H1 (cell line): ENCODE data around the gene FAU. TPM values are rescaled to one million over a fixed set of nuclear protein-coding genes. Genes with fewer than 3 reads are reported as not detected.
A peak's percentile ranks its signal among the peaks of the same experiment; 100 is the strongest.

Experiments
- CTCF ChIA-PET: fragments of 300-600 bp; sonication (Branson Sonifier 250); formaldehyde crosslinking; loops from one replicate; lab custom pipeline; 2021; ENCODE audit not compliant: partially characterized antibody; lab: Charles Lee
- POLR2A ChIA-PET: fragments of 300-600 bp; sonication (Branson Sonifier 250); formaldehyde crosslinking; loops from one replicate; lab custom pipeline; 2021; ENCODE audit warnings: inconsistent platforms; ENCODE audit not compliant: partially characterized antibody; lab: Charles Lee
- DNase-seq, 2 experiments: peaks; one replicate each; pipeline versions ENCODE4 v3.0.0 to v3.0.0-alpha.2; 2010 to 2022; ENCODE audit warnings: low spot score in 2 of 2, low read depth in 1 of 2, mixed read lengths in 1 of 2
- FAIRE-seq: peaks from 2 replicates; lab custom pipeline; 2011; peaks lifted over from hg19 to GRCh38; lab: Jason Lieb, UNC
- H2AFZ ChIP-seq: 2 replicates; pipeline ENCODE4 v1.8.1; 2012; ENCODE audit warnings: low read length, inconsistent platforms
- H2AK5ac ChIP-seq: 2 replicates; pipeline ENCODE4 v1.6.1; 2013; ENCODE audit warnings: low read depth, low read length
- H2BK120ac ChIP-seq: replicated peaks from 2 replicates; pipeline ENCODE3; 2013; ENCODE audit warnings: low read depth, low read length, inconsistent platforms
- H2BK12ac ChIP-seq: 2 replicates; pipeline ENCODE4 v1.6.1; 2013; ENCODE audit warnings: low read depth, low read length
- H2BK15ac ChIP-seq: 2 replicates; pipeline ENCODE4 v1.6.1; 2013; ENCODE audit warnings: low read length
- H2BK20ac ChIP-seq: 2 replicates; pipeline ENCODE4 v1.6.1; 2013; ENCODE audit warnings: low read length
- H2BK5ac ChIP-seq: 2 replicates; pipeline ENCODE4 v1.6.1; 2013; ENCODE audit warnings: low read depth, low read length
- H3K14ac ChIP-seq: 2 replicates; pipeline ENCODE4 v1.6.1; 2013; ENCODE audit warnings: inconsistent platforms; ENCODE audit not compliant: insufficient read length
- H3K18ac ChIP-seq: 2 replicates; pipeline ENCODE4 v1.6.1; 2013; ENCODE audit warnings: low read length; ENCODE audit errors: extremely low read depth
- H3K23ac ChIP-seq: 2 replicates; pipeline ENCODE4 v1.6.1; 2013; ENCODE audit warnings: inconsistent platforms; ENCODE audit not compliant: insufficient read length
- H3K23me2 ChIP-seq: 2 replicates; pipeline ENCODE4 v1.6.1; 2013; ENCODE audit warnings: low read depth, low read length
- H3K27ac ChIP-seq: 2 replicates; pipeline ENCODE4 v1.6.1; 2011; ENCODE audit warnings: low read depth, low read length, inconsistent platforms
- H3K27me3 ChIP-seq, 4 experiments: replicated peaks in 1 of 4; 1 replicate in 1 of 4; 2 replicates in 3 of 4; pipeline versions ENCODE4 v1.6.1 to v1.8.1; 2011 to 2013; ENCODE audit warnings: low read length in 3 of 4, mild to moderate bottlenecking in 3 of 4, inconsistent platforms in 2 of 4, mixed read lengths in 2 of 4, moderate library complexity in 1 of 4; ENCODE audit not compliant: control insufficient read depth in 3 of 4, insufficient read depth in 3 of 4; ENCODE audit errors: extremely low read depth in 1 of 4
- H3K36me3 ChIP-seq, 4 experiments: 2 replicates each; pipeline versions ENCODE4 v1.6.1 to v1.8.1; 2011 to 2013; ENCODE audit warnings: mild to moderate bottlenecking in 4 of 4, low read length in 3 of 4, moderate library complexity in 2 of 4, control low read depth in 1 of 4, inconsistent platforms in 1 of 4; ENCODE audit not compliant: insufficient read depth in 4 of 4, control insufficient read depth in 2 of 4
- H3K4ac ChIP-seq: replicated peaks from 2 replicates; pipeline ENCODE3; 2013; ENCODE audit warnings: low read length, low read depth, mixed read lengths, inconsistent platforms; ENCODE audit not compliant: insufficient read length
- H3K4me1 ChIP-seq, 4 experiments: replicated peaks in 1 of 4; 1 replicate in 1 of 4; 2 replicates in 3 of 4; pipeline versions ENCODE4 v1.6.1 to v1.8.1; 2011 to 2013; ENCODE audit warnings: low read length in 3 of 4, inconsistent platforms in 2 of 4, mixed read lengths in 1 of 4; ENCODE audit not compliant: insufficient read depth in 4 of 4, control insufficient read depth in 3 of 4
- H3K4me2 ChIP-seq, 2 experiments: 2 replicates each; pipeline versions ENCODE4 v1.6.1 to v1.8.1; 2011 to 2013; ENCODE audit warnings: low read depth in 2 of 2, low read length in 2 of 2, control low read depth in 1 of 2, inconsistent platforms in 1 of 2, mild to moderate bottlenecking in 1 of 2; ENCODE audit not compliant: insufficient read depth in 1 of 2
- H3K4me3 ChIP-seq, 4 experiments: fragments of 200-600, 300-600 bp in 1 of 4; sonication (generic), shearing (Covaris generic), sonication (Bioruptor Twin) in 1 of 4; 2 replicates each; pipeline versions ENCODE4 v1.5.1 to v1.8.1; 2011 to 2016; ENCODE audit warnings: low read length in 4 of 4, low read depth in 3 of 4, control low read depth in 2 of 4, inconsistent platforms in 2 of 4, mild to moderate bottlenecking in 2 of 4, mixed read lengths in 1 of 4, moderate library complexity in 1 of 4; ENCODE audit not compliant: insufficient read depth in 2 of 4; ENCODE audit errors: extremely low read depth in 1 of 4
- H3K56ac ChIP-seq: replicated peaks from 2 replicates; pipeline ENCODE3; 2013; ENCODE audit warnings: low read depth, mild to moderate bottlenecking, mixed read lengths, low read length, inconsistent platforms; ENCODE audit not compliant: insufficient read length
- H3K79me1 ChIP-seq: 2 replicates; pipeline ENCODE4 v1.6.1; 2013; ENCODE audit warnings: low read depth, low read length, control low read depth
- H3K79me2 ChIP-seq, 2 experiments: 2 replicates each; pipeline versions ENCODE4 v1.6.1 to v1.8.1; 2012 to 2013; ENCODE audit warnings: low read length in 2 of 2, mild to moderate bottlenecking in 2 of 2, inconsistent platforms in 1 of 2; ENCODE audit not compliant: insufficient read depth in 2 of 2, control insufficient read depth in 1 of 2
- H3K9ac ChIP-seq, 4 experiments: replicated peaks in 1 of 4; 1 replicate in 1 of 4; 2 replicates in 3 of 4; pipeline versions ENCODE4 v1.6.1 to v1.8.1; 2011 to 2013; ENCODE audit warnings: low read depth in 3 of 4, low read length in 3 of 4, control low read depth in 2 of 4, mild to moderate bottlenecking in 2 of 4, moderate library complexity in 2 of 4, inconsistent platforms in 1 of 4; ENCODE audit errors: extremely low read depth in 1 of 4
- H3K9me3 ChIP-seq, 2 experiments: 2 replicates each; pipeline versions ENCODE4 v1.6.1 to v1.8.1; 2012 to 2013; ENCODE audit warnings: mild to moderate bottlenecking in 2 of 2, moderate library complexity in 2 of 2, control low read depth in 1 of 2, inconsistent platforms in 1 of 2, low read depth in 1 of 2, low read length in 1 of 2, mixed read lengths in 1 of 2; ENCODE audit not compliant: insufficient read depth in 2 of 2
- H4K20me1 ChIP-seq, 2 experiments: replicated peaks in 1 of 2; 2 replicates each; pipeline versions ENCODE3 to v1.8.1; 2011 to 2013; ENCODE audit warnings: inconsistent platforms in 2 of 2, low read length in 2 of 2, mild to moderate bottlenecking in 1 of 2; ENCODE audit not compliant: insufficient read depth in 2 of 2, control insufficient read depth in 1 of 2
- H4K5ac ChIP-seq: 2 replicates; pipeline ENCODE4 v1.6.1; 2013; ENCODE audit warnings: low read length, low read depth, mixed read lengths, inconsistent platforms; ENCODE audit not compliant: insufficient read length
- H4K8ac ChIP-seq: 2 replicates; pipeline ENCODE4 v1.8.0; 2013; ENCODE audit warnings: mild to moderate bottlenecking, moderate library complexity, low read length, inconsistent platforms; ENCODE audit not compliant: insufficient read depth; ENCODE audit errors: extremely low read depth
- H4K91ac ChIP-seq: replicated peaks from 2 replicates; pipeline ENCODE3; 2013; ENCODE audit warnings: low read length, mixed read lengths, inconsistent platforms; ENCODE audit not compliant: insufficient read length
- BCL11A ChIP-seq, 2 experiments: IDR thresholded peaks; one replicate each; pipeline ENCODE4 v1.6.1; 2011; ENCODE audit warnings: low read depth in 2 of 2, low read length in 2 of 2, mild to moderate bottlenecking in 2 of 2
- KDM1A ChIP-seq: fragments of 200-600, 300-600 bp; sonication (generic); IDR thresholded peaks from 2 replicates; pipeline ENCODE4 v1.7.1; 2016; ENCODE audit warnings: mild to moderate bottlenecking, low read length, borderline replicate concordance
- SP1 ChIP-seq: IDR thresholded peaks from 2 replicates; pipeline ENCODE4 v1.6.1; 2011; ENCODE audit warnings: low read depth, low read length
- WGBS, 2 experiments: shearing (Covaris generic) in 1 of 2; methylation state at CpG; one replicate each; pipeline versions ENCODE4 v1.1.6 to v1.1.7; 2013 to 2015; ENCODE audit warnings: low lambda C conversion rate in 2 of 2, mixed read lengths in 2 of 2, inconsistent platforms in 1 of 2, low coverage in 1 of 2, missing lambda C conversion rate in 1 of 2; ENCODE audit not compliant: insufficient replicate concordance in 2 of 2, insufficient coverage in 1 of 2, insufficient read length in 1 of 2; ENCODE audit errors: extremely low coverage in 1 of 2, missing lambda C conversion rate in 1 of 2; 5-methylcytosine and 5-hydroxymethylcytosine counted together
- polyA plus RNA-seq, 7 experiments: library from polyadenylated mRNA; depleted of rRNA in 3 of 7; stranded (reverse) in 5 of 7; unstranded in 2 of 7; fragments of >200 nt in 5 of 7; fragments of 200-250 nt in 2 of 7; gene quantifications; 1 replicate in 5 of 7; 2 replicates in 1 of 7; 4 replicates in 1 of 7; pipeline versions ENCODE4 v1.2.1 to v1.2.3, GENCODE V29; 2011 to 2013; ENCODE audit warnings: missing spikeins in 2 of 7, mixed read lengths in 2 of 7
- total RNA-seq: library from RNA; stranded (reverse); fragmentation: NEBNext Ultra II Directional; extraction: Animal tissue kit (Norgen Biotek cat#: 25700); gene quantifications from 2 replicates; pipeline ENCODE4 v1.2.1, GENCODE V29; 2021

Gene FAU
- total and polyA plus RNA-seq, 2 of the 8 experiments (the other 6 are each of a cell fraction or from before 2014, with no cell fraction given): 826 to 896 TPM

GRCh38 chr11:65136515-65137096, 14.7 kb upstream of the FAU start:
- ChIA-PET POLR2A (interaction anchor here (0.8 to 15.8 kb wide), 8 partner anchors 10 to 374 kb away, joined by 3 to 305 read pairs (median 12); partner anchors contain the start of genes CAPN1, FAU, MRPL49 and NEAT1), CTCF (interaction anchor here (0.6 to 3.0 kb wide), 5 partner anchors 8 to 410 kb away, joined by 3 to 14 read pairs (median 4); no protein-coding TSS in a partner anchor)
- no peaks in the 10 kb centered on the region for H3K27me3 ChIP-seq
- TF ChIP-seq BCL11A (IDR thresholded peaks at IDR 0.05; ENCODE audit: low read depth in 2 of 2, low read length in 2 of 2) (no peak), SP1 (no peak), KDM1A (no peak)

More at GRCh38 chr11:65136515-65137096, 14.7 kb upstream of the FAU start:
- DNase-seq (no peak), FAIRE-seq (no peak)
- H3K27ac ChIP-seq: no peak overlapping the region
- H3K4me1 ChIP-seq: peaks cover 0 to 13% (median 7%) of the 10 kb centered on the region in 4 experiments; a peak in 6 of 7 replicates
- H2BK120ac ChIP-seq: no peak overlapping the region
- H3K36me3 ChIP-seq: peaks cover 0 to 8% (median 5%) of the 10 kb centered on the region in 4 experiments; a peak in 5 of 8 replicates
- peaks cover 0 to 6% of the 10 kb centered on the region in 2 experiments for H4K20me1 ChIP-seq
- H4K91ac ChIP-seq: no peak overlapping the region
- 91% methylated on average over 15 of the region's 15 CpGs; no CpG with 5 or more reads in 1 of the 2 experiments for WGBS, 2 experiments
- H2BK12ac ChIP-seq: no peak overlapping the region
- H2AK5ac ChIP-seq: peak overlapping the region; percentile 43; the same call in 1 of the 2 replicates
- H3K9ac ChIP-seq: no peak overlapping the region
- H3K79me2 ChIP-seq: peaks cover 0 to 15% of the 10 kb centered on the region in 2 experiments; a peak in 1 of 4 replicates
- H2BK15ac ChIP-seq: no peak overlapping the region; the same call in none of the 2 replicates
- H3K4me2 ChIP-seq: no peak overlapping the region; a peak in 1 of 4 replicates
- H3K79me1 ChIP-seq: peaks cover 3% of the 10 kb centered on the region; the same call in 1 of the 2 replicates
- no peak overlapping the region for H3K4me3 ChIP-seq
- no peak overlapping the region for H3K14ac ChIP-seq
- no peak overlapping the region for H3K56ac ChIP-seq
- no peak overlapping the region for H4K8ac ChIP-seq
- no peak overlapping the region for H3K18ac ChIP-seq
- peaks cover 14% of the 10 kb centered on the region for H3K23me2 ChIP-seq
- no peaks in the 10 kb centered on the region; a peak in 1 of 4 replicates for H3K9me3 ChIP-seq
- no peak overlapping the region for H2BK20ac ChIP-seq
- no peak overlapping the region for H4K5ac ChIP-seq
- H2BK5ac ChIP-seq: no peak overlapping the region
- H2AFZ ChIP-seq: no peak overlapping the region
- H3K4ac ChIP-seq: no peak overlapping the region
- H3K23ac ChIP-seq: no peak overlapping the region
